ENCODE data around the gene KIRREL3.

Gene KIRREL3

GRCh38 chr11:126523441-126524205 lies 476.9 kb downstream of the KIRREL3 start:
- no peaks in the 10 kb centered on the region for H3K27me3 ChIP-seq (ENCODE audit: insufficient read depth, poor library complexity, severe bottlenecking)
- no peak for DNase-seq (ENCODE audit: low read depth in 1 of 2, low spot score in 1 of 2)
- H3K27ac ChIP-seq (replicated peaks) = no peak overlapping the region
- TF ChIP-seq SPI1 (IDR thresholded peaks at IDR 0.05; ENCODE audit: borderline replicate concordance, low read depth) = no peak
- no peak for TF ChIP-seq REST (IDR thresholded peaks at IDR 0.05; ENCODE audit: insufficient replicate concordance, low read depth)
- no peak for TF ChIP-seq POLR2AphosphoS5 (IDR thresholded peaks at IDR 0.05; ENCODE audit: low read depth)
- no peak for TF ChIP-seq GABPA (IDR thresholded peaks at IDR 0.05; ENCODE audit: low read depth)
- no peak for TF ChIP-seq CTCF (IDR thresholded peaks at IDR 0.05; ENCODE audit: insufficient read depth, low read length)
- no peak overlapping the region for H3K4me3 ChIP-seq (replicated peaks; ENCODE audit: insufficient read depth, low read length)

GRCh38 chr11:126522606-126523005 lies 478.0 kb downstream of the KIRREL3 start:
- TF ChIP-seq SPI1 (IDR thresholded peaks at IDR 0.05; ENCODE audit: borderline replicate concordance, low read depth) = no peak
- no peak for TF ChIP-seq POLR2AphosphoS5 (IDR thresholded peaks at IDR 0.05; ENCODE audit: low read depth)
- TF ChIP-seq REST (IDR thresholded peaks at IDR 0.05; ENCODE audit: insufficient replicate concordance, low read depth) = no peak
- no peak for TF ChIP-seq GABPA (IDR thresholded peaks at IDR 0.05; ENCODE audit: low read depth)
- no peak for TF ChIP-seq CTCF (IDR thresholded peaks at IDR 0.05; ENCODE audit: insufficient read depth, low read length)
- Histone ChIP-seq H3K4me3 (replicated peaks; ENCODE audit: insufficient read depth, low read length) (no peak overlapping the region), H3K27me3 (ENCODE audit: insufficient read depth, poor library complexity, severe bottlenecking) (no peaks in the 10 kb centered on the region), H3K27ac (replicated peaks) (no peak overlapping the region)
- no peak for DNase-seq (ENCODE audit: low read depth in 1 of 2, low spot score in 1 of 2)

GRCh38 chr11:126522152-126522551 lies 478.4 kb downstream of the KIRREL3 start:
- TF ChIP-seq POLR2AphosphoS5 (IDR thresholded peaks at IDR 0.05; ENCODE audit: low read depth) = no peak
- no peak for TF ChIP-seq GABPA (IDR thresholded peaks at IDR 0.05; ENCODE audit: low read depth)
- no peak for TF ChIP-seq SPI1 (IDR thresholded peaks at IDR 0.05; ENCODE audit: borderline replicate concordance, low read depth)
- no peak for TF ChIP-seq CTCF (IDR thresholded peaks at IDR 0.05; ENCODE audit: insufficient read depth, low read length)
- no peak for TF ChIP-seq REST (IDR thresholded peaks at IDR 0.05; ENCODE audit: insufficient replicate concordance, low read depth)
- no peak overlapping the region for H3K4me3 ChIP-seq (replicated peaks; ENCODE audit: insufficient read depth, low read length)
- no peak for DNase-seq (ENCODE audit: low read depth in 1 of 2, low spot score in 1 of 2)

More at GRCh38 chr11:126522152-126522551, 478.4 kb downstream of the KIRREL3 start:
- Histone ChIP-seq H3K27me3 (ENCODE audit: insufficient read depth, poor library complexity, severe bottlenecking) (no peaks in the 10 kb centered on the region), H3K27ac (replicated peaks) (no peak overlapping the region)

Measured in HL-60 (cell line).